Suppressor macrophage treated with lipopolysaccharide for 4 hours (primary cell): ENCODE data around the gene CORIN.
"Not testable (repeated sequence)": the region's sequence is repeated elsewhere in the genome, so short reads cannot be mapped to it uniquely, and the experiment has no call there.

Experiments
- DNase-seq: peaks from one replicate; pipeline ENCODE4 v3.0.0-alpha.2; 2020

The CORIN gene

DNA sequence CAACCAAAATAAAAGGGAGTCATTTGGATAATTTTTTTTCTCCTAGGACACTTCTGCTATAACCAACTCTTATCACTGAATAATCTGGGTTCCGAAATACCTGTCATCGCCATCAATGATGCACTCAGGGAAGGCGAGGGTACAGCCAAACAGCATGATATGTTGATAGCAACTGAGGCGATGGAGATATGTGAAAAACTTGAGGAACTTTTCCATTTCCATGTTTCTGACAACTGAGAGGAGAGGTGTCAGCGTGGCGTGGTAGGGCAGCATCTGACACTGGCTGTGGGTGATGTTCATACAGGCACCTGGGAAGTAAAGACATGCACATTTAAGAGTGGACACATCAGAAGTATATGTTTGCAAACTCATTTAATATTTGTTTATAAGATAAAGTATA, 74.6 kb downstream of the CORIN start:
- no peak for DNase-seq

DNA sequence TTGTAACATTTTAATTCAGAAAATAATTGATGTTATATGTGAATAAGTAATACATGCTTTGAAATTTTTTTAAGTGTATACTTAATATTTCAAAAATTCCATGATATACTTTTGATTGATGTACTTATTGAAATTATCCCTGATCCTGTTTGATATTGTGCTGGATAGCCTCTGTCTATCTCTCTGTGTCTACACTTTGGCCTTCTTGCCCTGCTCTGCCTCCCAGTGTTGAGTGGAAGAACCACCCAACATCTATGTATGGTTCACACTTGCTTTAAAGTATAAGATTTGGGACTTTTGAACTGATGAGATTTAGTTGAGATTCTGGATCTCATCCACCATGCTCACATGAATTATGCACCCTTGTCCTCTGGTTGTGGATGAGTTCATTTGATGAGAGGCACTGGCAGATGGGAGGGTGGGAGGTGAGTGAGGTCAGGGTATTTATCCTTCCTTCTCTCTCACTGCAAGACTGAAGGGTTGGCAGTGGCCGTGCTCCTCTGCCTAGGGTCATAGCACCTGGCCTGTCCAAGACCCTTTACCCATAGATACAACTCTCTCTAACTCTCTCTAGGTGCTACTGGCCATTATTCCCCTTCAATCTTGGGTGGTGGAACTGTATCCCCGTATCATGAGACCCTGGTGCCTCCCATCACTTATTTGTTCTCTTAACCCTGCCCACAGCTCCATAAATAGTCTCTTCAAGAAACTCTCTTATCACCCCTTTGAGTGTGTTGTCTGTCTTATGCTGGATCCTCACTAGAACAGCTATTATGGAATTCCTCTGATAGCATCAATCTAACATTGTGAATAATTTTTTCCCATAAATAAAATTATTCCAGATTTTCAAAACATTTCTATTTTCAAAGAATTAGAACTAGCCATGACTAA, 75.2 kb downstream of the CORIN start:
- no peak for DNase-seq

- DNase-seq, result not testable (repeated sequence)
Observed at GRCh38 chr4:47753316-47753715, 84.6 kb downstream of the CORIN start.

DNA sequence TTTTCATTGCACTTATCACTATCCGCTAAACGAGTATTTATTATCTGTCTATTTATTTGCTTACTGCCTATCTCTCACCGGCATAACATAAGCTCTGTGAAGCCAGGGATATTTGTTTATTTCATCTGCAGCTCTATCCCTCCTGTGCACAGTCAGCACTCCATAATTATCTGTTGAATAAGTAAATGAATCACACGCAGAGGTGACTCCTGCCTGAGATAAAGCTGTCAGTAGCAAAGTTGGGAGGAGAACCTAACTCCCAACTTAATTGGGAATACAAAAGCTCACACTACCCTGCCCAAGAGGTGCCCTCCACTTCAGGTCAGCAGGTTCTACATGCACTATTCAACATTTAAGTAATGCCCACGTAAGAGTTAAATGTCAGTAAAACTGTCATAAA, 85.7 kb downstream of the CORIN start:
- DNase-seq, result no peak

DNA sequence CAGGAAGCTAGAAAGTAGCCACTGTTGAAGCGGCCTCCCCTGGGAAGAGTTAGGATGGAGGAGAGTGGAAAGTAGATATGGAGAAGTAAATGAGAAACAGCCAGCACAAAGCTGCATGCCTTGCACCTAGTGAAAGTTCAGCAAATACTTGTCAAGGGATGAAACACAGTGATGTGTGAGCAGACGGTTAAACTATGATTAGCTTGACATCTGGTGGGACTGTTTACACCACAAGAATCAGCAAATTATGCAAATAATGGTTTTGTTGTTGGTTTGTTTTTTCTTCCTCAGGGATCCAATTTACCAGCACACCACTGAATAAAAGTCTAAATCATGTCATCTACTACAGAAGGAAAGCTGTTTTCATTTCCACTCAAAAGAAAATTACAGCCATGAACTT, 87.1 kb downstream of the CORIN start:
- no peak for DNase-seq

- DNase-seq, result no peak
Observed at GRCh38 chr4:47749858-47750257, 88.0 kb downstream of the CORIN start.

- no peak for DNase-seq
Observed at GRCh38 chr4:47749060-47749459, 88.8 kb downstream of the CORIN start.

GRCh38 chr4:47747846-47748494, 89.9 kb downstream of the CORIN start:
- no peak for DNase-seq

DNA sequence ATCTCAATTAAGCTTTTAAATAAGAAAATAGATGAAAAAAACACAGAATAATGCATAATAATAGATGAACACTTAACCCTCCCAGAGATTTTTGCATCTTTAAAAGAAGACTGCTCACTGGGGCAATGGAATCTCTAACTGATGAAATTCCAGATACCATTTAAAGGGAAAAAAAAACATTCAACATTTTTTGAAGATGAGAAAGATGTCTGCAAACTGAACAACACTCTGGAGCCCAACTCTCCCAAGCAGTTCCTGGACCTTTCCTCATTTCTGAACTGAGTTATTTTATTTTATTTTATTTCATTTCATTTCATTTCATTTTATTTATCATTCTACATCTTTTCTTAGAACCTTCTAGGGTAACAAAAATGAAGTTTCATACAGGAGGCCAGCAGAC, 90.7 kb downstream of the CORIN start:
- DNase-seq, result no peak

DNA sequence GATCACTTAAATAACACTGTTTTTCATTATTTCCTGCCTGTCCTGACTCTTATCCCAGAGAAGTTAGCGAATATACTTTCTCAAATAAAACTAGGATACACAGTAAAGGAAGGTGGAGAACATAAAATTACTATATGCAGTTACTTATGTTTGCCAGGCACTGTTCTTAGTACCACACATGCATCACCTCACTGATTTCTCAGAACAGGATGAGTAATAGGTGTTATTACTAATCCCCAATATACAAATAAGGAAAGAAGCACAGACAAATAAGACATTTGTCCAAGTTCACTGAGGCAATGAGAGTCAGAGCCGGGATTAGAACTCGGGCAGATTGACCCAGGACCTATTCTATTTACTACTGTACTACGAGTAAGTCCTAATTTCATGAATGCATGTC, 91.7 kb downstream of the CORIN start:
- no peak for DNase-seq

DNA sequence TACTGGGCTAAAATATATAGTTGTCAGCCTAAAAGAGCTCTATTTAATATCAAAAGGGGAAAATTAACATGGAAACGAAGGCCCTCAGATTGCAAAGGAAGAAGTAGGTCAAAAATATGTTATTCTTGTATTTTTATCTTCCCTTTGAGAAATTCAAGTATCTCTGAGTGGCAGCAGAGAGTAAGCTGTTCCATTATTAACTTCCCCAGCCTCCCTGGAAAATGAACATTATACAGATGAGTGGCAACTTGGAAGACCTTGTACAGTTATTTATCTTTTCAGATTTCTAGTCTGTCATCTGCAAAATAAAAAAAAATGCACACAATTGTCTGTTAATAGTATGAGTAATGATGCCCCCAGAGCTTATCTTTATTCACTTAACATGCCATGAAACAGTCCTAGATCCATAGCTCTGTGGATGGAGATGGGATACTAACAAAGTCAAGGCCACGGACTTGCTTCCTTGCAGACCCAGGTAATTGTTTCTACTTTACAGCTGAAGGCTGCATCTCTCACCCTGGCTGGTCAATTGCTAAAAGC, 93.0 kb downstream of the CORIN start:
- DNase-seq, result no peak

DNA sequence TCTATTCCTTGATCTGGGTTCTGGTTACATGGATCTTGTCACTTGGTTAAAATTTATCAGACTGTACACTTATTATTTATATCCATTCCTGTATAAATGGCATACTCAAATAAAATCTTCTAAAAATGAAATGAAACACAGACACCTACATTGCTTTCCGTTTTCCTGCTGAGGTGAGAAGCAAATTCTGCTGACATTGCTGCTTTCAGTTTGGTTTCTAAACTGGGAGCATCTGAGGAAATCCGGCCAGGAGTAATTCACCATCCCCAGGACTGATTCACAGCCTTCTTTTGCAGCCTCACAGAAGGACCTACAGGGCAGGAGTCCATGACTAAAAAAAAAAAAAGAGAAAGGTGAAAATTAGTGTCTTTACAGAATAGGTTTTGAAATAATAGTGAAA, 93.6 kb downstream of the CORIN start:
- DNase-seq, result no peak

GRCh38 chr4:47741200-47741599, 96.7 kb downstream of the CORIN start:
- DNase-seq, result peak; percentile 82

- DNase-seq, result no peak
Observed at GRCh38 chr4:47737326-47737725, 100.5 kb downstream of the CORIN start.

DNA sequence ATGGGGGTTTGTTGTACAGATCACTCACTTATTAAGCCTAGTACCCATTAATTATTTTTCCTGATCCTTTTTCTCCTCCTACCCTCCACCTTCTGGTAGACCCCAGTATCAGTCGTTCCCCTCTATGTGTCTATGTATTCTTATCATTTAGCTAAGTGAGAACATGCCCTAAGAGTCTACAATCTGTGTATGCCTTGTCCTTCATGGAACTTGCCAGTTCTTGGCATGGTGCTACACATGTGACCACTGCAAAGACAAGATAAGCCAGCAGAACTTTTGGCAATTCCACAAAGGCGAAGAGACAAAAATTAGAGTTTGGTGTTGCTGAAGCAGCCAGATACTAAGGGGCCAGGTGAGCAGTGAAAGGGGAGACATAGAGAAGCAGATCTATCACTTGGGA, 101.3 kb downstream of the CORIN start:
- DNase-seq, result no peak

- DNase-seq, result no peak
Observed at GRCh38 chr4:47736146-47736545, 101.7 kb downstream of the CORIN start.

DNA sequence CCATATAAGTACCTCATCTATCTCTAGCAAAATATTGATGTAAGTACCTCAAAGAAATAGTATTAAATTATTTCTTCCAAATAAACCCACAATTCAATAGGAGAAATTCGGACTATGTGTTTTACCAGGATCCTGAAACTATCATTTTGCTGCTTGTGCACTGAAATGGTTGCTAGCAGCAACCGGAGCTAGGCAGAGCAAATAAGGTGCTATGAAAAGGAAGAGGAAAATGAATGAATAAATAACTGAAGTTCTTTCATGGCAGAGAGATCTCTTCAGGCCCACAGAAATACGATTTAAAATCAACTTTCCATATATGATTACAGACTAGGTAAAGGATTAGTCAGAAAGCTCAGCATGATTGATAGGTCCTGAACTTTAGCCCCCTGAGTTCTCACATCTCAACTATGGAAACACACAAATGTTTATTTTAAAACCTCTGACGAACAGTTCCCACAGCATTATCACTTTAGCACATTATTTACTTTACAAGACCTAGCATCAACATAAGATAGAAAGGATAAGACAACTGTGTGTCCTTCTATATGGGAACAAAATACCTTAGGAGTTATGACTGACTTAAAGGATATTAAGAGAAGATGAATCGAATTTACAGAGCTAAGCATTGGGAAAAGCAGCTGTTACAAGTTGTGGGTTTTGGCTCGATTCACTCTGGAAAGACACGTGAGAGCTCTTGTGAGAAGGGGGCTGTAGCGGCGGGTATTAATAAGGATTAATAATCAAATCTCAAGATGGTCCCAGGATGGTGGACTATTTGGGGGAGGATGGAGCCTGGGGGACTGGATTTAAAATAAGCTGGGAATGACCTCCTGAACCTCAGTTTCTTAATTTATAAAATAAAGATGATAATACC, 104.3 kb downstream of the CORIN start:
- DNase-seq, result no peak

GRCh38 chr4:47731182-47731581, 106.7 kb downstream of the CORIN start:
- no peak for DNase-seq

- DNase-seq, result no peak
Observed at GRCh38 chr4:47729131-47729680, 108.7 kb downstream of the CORIN start.

DNA sequence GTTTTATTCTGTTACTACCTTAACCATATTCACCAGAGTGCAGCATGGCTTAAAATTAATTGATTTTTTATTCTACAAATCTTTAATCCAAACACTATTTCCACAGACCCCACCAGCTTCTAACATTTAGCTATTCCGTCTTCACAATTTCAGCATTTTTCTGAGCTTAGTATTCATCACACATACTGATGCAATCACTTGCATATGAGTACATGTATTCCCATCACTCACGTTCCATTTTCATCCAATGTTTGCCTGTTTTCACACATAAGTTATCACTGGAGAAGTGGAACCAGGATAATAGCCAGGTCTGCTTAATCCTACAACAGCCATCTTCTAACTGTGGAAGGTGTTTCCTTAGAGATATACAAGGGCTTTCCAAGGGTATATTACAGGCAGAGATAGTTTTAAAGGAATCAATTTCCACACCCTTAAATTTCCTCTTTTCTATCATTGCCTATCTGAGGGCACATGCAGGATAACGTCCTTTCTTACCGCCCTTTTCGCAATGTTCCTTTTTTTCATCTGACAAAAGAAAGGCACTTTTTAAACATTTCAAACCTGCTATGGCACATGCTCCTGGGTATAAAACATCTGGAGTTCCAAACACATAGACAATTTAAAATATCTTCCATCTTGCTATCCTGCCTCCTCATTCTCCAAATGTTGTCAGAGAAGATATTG, 115.8 kb downstream of the CORIN start:
- DNase-seq, result no peak

- DNase-seq, result no peak
Observed at GRCh38 chr4:47721485-47721884, 116.4 kb downstream of the CORIN start.

DNA sequence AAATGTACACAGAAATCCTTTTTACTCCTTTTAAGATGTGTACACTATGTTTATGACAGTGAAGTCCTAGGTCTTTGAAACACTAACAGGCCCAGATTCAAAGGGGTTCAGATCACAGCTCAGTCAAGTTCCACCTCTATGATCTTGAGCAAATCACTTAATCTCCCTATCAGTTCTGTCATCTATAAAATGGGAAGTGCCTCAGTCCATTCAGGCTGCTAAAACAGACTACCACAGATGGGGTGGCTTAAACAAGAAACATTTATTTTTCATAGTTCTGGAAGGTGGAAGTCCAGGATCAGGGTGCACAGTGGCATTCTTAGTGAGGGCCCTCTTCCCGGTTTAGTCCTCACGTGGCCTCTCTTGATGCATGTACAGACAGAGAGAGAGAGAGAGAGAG, 117.1 kb downstream of the CORIN start:
- no peak for DNase-seq
